Motor neuron (in vitro differentiated cells): ENCODE data around the gene TMEM44. TPM values are rescaled to one million over a fixed set of nuclear protein-coding genes. Genes with fewer than 3 reads are reported as not detected.
A peak's percentile ranks its signal among the peaks of the same experiment; 100 is the strongest.
"Not testable (repeated sequence)": the region's sequence is repeated elsewhere in the genome, so short reads cannot be mapped to it uniquely, and the experiment has no call there.

Experiments
- ATAC-seq, 8 experiments: fragments of 200-7000 bp; cut with Tn5 transposase; replicated peaks in 6 of 8; 2 replicates each; pipeline ENCODE4 v1.8.0; 2021; ENCODE audit warnings: mild to moderate bottlenecking in 8 of 8, moderate library complexity in 8 of 8
- H3K27ac ChIP-seq, 2 donors: fragments of 250-450 bp; sonication (Bioruptor Pico); 2 replicates each; pipeline ENCODE4 v1.9.0; 2021; ENCODE audit warnings: antibody characterized with exemption in 2 of 2, mild to moderate bottlenecking in 2 of 2, moderate library complexity in 1 of 2
- H3K4me1 ChIP-seq, 2 donors: fragments of 250-450 bp; sonication (Bioruptor Pico); replicated peaks in 1 of 2; 2 replicates each; pipeline ENCODE4 v1.6.1; 2021; ENCODE audit warnings: antibody characterized with exemption in 2 of 2, mild to moderate bottlenecking in 2 of 2, moderate library complexity in 1 of 2
- H3K4me3 ChIP-seq, 5 donors: fragments of 250-450 bp; sonication (Bioruptor Pico); 2 replicates each; pipeline ENCODE4 v1.9.0; 2021; ENCODE audit warnings: antibody characterized with exemption in 5 of 5, mild to moderate bottlenecking in 5 of 5, moderate library complexity in 4 of 5
- WGBS, 10 experiments: fragments of 450-650 bp; shearing (Covaris generic); methylation state at CpG; one replicate each; pipeline ENCODE4 v1.0.0; 2022; 5-methylcytosine and 5-hydroxymethylcytosine counted together
- in situ Hi-C, 9 experiments: fragments of 400-800 bp; cut with MboI; loops; one replicate each; pipeline ENCODE4 v1.15.0; 2021; ENCODE audit warnings: low sequenced_read_pairs in 9 of 9, low pct_unique_long_range_greater_than_20kb in 2 of 9; ENCODE audit not compliant: unreplicated experiment in 9 of 9
- total RNA-seq, 8 experiments: library from RNA; unstranded; fragments of 300-600 nt; gene quantifications; 2 replicates each; pipeline versions ENCODE4 v1.2.3 to v1.2.4, GENCODE V29; 2022

TMEM44 gene
- total RNA-seq, 8 experiments from 2014 or later: 6.9 to 13.6 (median 9.0) TPM

DNA sequence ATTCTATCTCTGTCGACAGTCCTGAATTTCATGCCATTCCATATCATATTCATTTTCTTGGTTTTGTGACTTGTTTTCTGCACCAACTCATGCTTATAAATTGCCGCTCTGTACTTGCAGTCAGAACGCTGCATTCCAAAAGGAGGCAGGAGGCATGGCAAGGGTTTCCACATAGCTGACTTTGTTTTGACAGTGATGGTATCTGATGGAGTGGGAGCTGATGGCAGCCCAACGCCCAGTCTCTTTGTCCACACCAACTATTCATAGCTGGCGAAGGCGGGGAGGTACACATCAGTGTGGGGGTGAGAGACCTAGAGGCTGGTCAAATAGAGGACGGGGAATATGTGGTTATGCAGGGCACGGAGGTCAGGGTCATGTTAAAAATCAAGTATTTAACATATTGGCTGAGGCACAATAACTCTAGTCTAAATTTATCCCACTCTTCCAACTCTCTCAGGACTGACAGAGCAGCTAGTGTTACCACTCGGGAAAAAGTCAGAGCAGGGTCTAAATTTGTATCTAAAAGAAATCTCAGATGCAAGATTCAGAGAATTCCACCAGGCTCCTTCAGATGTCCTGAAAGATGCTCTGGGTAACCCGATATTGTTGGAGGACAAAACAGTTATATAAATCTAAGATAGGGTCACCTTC, 78.6 kb downstream of the TMEM44 start:
- H3K4me3 ChIP-seq: no peak overlapping the region
- H3K4me1 ChIP-seq: peaks cover 0 to 4% of the 10 kb centered on the region in 2 donors
- ATAC-seq: no peak
- in situ Hi-C loops: no loop called here
- WGBS, 10 experiments: 58 to 100% (median 93%) methylated on average over 3 to 8 of the region's 10 CpGs; no CpG with 5 or more reads in 1 of the 10 experiments
- H3K27ac ChIP-seq: no peak overlapping the region

DNA sequence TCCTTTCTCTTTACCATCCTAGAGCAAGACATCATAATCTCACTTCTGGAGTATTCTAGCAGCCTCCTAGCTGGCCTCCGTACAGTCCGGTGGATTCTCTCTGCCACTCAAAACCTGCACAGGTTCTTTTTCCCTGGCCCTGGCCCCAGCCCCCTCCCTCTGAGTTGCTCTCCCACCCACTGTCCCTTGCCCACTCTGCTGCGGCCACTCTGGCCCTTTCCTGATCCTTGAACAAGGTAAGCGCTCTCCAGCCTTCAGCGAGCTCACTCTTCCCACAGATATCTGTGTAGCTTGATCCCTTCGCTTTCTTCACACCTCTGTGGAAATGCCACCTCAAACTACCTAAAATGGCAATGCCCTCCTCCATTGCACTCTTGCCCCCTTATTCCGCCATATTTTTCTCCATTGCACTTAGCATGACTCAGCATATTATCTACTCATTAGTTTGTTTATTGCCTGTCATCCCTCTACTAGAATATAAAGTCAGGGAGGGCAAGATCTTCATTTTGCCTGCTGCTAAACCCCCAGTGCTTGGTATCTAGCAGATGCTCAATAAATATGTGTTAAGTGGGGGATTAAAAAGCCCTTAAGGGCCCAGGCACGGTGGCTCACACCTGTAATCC, 80.8 kb downstream of the TMEM44 start:
- no peak overlapping the region for H3K4me3 ChIP-seq
- H3K27ac ChIP-seq: no peak overlapping the region
- ATAC-seq: no peak
- H3K4me1 ChIP-seq: peaks cover 0 to 4% of the 10 kb centered on the region in 2 donors
- in situ Hi-C loops: no loop called here
- 90 to 100% (median 100%) methylated on average over 1 to 5 of the region's 8 CpGs; no CpG with 5 or more reads in 5 of the 10 experiments for WGBS, 10 experiments

DNA sequence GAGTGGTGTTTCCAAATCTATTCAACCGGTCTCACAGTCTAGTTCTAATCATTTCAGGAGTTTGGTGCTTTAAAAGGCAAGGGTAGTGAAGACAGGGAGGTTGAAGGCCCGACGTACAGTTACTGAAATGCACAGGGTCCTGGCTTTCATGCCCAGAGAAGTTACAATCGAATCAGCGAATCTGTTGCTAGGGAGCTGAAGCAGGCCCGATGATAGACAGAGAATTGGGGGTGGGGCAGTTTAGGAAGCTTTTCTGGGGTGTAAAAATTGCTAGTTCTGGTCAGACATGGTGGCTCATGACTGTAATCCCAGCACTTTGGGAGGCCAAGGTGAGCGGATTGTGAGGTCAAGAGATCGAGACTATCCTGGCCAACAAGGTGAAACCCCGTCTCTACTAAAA, 83.4 kb downstream of the TMEM44 start:
- no peak overlapping the region for H3K27ac ChIP-seq
- in situ Hi-C loops: no loop called here
- ATAC-seq: no peak

DNA sequence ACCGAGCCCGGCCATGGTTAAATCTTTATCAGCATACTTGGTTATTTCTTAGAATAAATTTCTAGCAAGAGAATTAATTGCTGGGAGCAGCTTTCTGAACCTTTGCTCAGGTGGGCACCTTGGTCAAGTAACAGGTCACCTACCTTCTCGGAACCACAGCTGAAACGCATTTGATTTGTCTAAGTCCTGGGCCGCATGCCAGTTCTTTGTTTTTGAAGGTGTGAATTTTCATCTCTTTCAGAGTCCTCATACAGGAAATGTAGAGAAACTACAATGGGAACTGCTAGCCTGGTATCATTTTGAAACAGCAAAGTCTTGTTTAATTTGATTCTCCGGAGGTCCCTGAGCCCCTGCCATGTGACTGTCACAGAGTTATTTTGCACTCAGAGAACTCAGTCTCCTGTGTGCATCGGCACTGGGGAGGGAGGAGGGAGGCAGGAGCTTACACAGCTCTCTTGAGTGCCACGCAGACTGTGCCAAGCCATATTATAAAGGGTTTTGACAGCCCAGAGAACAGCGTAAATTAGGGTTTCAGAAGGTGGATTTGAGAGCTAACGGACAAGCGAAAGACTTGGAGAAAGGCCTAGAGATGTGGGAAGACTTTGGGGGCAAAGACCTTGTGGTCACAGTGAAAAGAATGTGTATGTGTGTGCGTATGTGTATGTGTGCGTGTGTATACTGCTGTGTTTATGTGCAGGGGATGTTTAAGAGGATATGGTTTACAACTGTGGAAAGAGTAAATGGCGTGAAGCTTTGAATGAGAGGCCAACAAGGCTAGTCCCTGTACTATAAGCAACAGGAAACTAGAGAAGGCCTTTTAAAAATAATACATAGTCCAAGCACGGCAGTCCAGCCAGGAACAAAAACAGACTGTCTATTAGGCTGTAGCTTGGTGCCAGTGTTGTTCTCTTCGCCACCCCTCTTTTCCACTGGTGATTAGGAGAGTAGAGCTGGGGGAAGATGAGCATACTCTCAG, 84.6 kb downstream of the TMEM44 start:
- Histone ChIP-seq H3K27ac (no peak overlapping the region), H3K4me3 (no peak overlapping the region), H3K4me1 (no peaks in the 10 kb centered on the region)
- 75 to 94% (median 83%) methylated on average over 3 to 16 of the region's 16 CpGs for WGBS, 10 experiments
- peak in 1 of 8 experiments; percentile 24 for ATAC-seq
- in situ Hi-C loops: no loop called here

More for the DNA sequence above, 83.4 kb downstream of the TMEM44 start:
- H3K4me3 ChIP-seq: no peak overlapping the region
- no peaks in the 10 kb centered on the region for H3K4me1 ChIP-seq
- WGBS, 10 experiments: 89 to 100% (median 94%) methylated on average over 1 to 9 of the region's 9 CpGs; no CpG with 5 or more reads in 3 of the 10 experiments

DNA sequence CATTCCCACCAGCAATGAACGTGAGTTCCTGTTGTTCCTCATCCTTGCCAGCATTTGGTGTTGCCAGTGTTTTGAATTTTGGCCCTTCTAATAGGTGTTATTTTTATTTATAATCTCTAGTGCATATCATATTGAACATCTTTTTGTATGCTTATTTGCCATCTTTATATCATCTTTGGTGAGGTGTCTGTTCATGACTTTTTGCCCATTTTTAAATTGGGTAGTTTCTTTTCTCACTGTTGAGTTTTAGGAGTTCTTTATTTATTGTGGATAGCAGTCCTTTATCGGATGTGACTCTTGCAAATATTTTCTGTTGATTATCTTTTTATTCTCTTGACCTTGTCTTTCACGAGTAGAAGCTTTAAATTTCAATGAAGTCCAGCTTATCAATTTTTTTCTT, 86.2 kb downstream of the TMEM44 start:
- H3K4me1 ChIP-seq: no peaks in the 10 kb centered on the region
- H3K27ac ChIP-seq: no peak overlapping the region
- no peak for ATAC-seq
- H3K4me3 ChIP-seq: no peak overlapping the region
- in situ Hi-C loops: no loop called here
- 42 to 80% (median 60%) methylated on average over 2 to 3 of the region's 3 CpGs for WGBS, 10 experiments

DNA sequence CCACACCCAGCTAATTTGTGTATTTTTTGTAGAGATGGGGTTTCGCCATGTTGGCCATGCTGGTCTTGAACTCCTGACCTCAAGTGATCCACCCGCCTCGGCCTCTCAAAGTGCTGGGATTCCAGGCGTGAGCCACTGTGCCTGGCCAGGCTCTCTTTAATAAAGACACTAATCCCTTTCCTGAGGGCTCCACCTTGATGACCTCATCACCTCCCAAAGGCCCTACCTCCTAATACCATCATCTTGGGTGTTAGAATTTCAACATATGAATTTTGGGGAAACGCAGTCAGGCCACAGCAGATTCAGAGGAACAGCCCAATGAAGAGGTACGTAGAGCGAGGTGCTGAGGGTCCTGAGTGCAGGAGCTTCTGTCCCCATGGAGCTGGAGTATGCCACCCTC, 87.7 kb downstream of the TMEM44 start:
- H3K27ac ChIP-seq, in situ Hi-C loops, ATAC-seq, H3K4me3 ChIP-seq, H3K4me1 ChIP-seq: not testable (repeated sequence)
- 81 to 100% (median 91%) methylated on average over 1 to 4 of the region's 7 CpGs; no CpG with 5 or more reads in 6 of the 10 experiments for WGBS, 10 experiments

DNA sequence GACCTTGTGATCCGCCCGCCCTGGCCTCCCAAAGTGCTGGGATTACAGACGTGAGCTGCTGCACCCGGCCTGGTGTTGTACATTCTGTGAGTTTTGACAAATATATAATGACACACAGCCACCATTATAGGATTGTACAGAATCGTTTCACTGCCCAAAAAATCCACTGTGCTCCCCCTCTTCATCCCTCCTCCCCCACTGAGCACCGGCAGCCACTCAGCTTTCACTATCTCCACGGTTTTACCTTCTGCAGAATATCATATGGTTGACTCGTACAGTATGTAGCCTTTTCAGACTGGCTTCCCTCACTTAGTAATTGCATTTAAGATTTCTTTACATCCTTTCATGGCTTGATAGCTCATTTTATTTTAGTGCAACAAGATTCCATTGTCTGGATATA, 89.7 kb downstream of the TMEM44 start:
- WGBS, 10 experiments: 7 to 100% (median 89%) methylated on average over 1 to 4 of the region's 8 CpGs; no CpG with 5 or more reads in 2 of the 10 experiments
- in situ Hi-C loops: no loop called here
- Histone ChIP-seq H3K4me3 (no peak overlapping the region), H3K27ac (no peak overlapping the region), H3K4me1 (no peaks in the 10 kb centered on the region)
- no peak for ATAC-seq

DNA sequence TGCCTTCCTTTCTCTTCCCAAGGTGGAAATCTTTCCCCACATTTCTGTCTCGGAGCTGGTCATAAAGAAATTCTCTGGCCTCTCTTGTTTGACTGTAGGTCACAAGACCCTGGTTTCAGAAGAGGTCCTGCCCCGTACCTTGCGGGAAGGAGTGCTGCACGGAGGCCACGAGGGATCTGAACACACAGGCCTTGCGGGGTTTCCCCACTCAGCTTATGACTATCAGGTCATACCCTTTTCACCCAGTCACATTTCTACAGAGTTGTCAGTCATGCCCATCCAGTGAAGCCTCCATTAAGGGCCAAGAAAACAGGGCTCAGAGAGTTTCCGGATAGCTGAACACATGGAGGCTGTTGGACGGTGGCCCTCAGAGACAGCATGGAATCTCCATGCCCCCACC, 91.7 kb downstream of the TMEM44 start:
- in situ Hi-C loops: no loop called here
- 80 to 100% (median 93%) methylated on average over 1 to 4 of the region's 8 CpGs; no CpG with 5 or more reads in 5 of the 10 experiments for WGBS, 10 experiments
- ATAC-seq: no peak
- H3K4me3 ChIP-seq: no peak overlapping the region
- no peak overlapping the region for H3K27ac ChIP-seq
- no peaks in the 10 kb centered on the region for H3K4me1 ChIP-seq

DNA sequence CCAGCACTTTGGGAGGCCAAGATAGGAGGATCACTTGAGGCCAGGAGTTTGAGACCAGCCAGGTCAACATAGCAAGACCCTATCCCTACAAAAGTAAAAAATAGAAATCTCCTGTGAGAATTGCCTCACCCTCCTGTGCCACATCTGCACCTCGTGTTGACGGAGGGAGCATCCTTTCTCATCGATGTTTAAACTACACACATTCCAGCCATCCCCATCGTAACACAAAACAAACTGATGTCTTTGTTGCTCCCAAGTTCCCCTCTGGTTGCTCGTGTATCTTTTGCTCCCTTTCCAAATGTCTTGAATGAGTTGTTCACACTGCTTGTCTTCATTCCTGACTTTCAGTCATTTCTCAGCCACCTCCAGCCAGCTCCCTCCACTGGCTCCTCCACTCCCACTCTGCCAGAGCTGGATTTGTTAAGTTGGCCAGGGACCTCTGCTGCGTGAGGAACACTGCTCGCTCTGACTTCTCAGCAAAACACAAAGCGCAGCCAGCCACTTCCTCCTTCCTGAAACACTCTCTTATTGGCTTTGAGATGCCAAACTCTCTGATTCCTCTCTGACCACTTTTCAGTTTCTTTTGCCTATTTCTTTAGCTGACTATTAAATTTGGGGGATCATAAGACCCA, 92.8 kb downstream of the TMEM44 start:
- in situ Hi-C loops: no loop called here
- 25 to 89% (median 45%) methylated on average over 1 to 8 of the region's 8 CpGs; no CpG with 5 or more reads in 2 of the 10 experiments for WGBS, 10 experiments
- Histone ChIP-seq H3K27ac (no peak overlapping the region), H3K4me3 (no peak overlapping the region), H3K4me1 (no peaks in the 10 kb centered on the region)
- peak in 3 of 8 experiments; percentile 29 to 85 (median 57) for ATAC-seq

DNA sequence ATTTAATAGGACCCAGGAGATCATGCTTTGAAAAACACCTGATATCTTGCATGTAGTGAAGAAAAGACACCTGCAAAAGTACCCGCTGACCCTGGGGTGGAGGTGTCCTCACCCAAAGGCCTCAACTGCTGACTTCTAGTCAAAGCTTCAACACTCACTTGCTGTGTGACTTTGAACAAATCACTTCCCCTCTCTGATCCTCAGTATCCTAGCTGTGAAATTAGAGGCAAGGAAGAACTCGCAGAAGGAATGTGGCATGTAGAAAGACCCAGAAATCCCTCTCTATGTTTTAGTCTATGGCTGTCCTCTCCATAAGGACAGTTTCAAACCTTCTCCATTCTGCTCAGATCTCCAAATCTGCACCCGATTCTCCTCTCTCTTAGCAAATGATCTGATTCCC, 93.7 kb downstream of the TMEM44 start:
- in situ Hi-C loops: no loop called here
- ATAC-seq: no peak
- WGBS, 10 experiments: 71 to 100% (median 92%) methylated on average over 1 to 3 of the region's 3 CpGs; no CpG with 5 or more reads in 2 of the 10 experiments
- Histone ChIP-seq H3K4me1 (no peaks in the 10 kb centered on the region), H3K4me3 (no peak overlapping the region), H3K27ac (no peak overlapping the region)

DNA sequence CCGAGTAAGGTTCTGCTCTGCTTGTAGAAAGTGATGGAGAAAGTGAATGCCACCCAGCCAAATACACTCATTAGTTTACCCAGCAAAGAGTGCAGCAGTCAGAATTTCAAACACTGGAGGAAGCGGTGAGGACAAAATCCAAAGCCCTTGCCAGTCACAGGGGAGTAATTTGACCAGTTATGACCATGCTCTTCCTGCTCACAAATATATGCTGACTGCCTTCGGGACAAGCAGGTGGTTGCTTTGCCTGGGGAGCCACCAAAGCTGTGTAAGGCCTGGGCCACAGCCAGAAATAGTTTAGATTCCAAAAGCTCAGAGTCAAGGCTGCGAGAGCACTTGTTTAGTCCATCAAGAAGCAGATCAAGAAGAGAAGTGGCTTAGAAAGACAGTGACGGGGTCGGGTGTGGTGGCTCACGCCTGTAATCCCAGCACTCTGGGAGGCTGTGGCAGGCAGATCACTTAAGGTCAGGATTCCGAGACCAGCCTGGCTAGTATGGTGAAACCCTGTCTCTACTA, 95.4 kb downstream of the TMEM44 start:
- Histone ChIP-seq H3K4me1 (no peaks in the 10 kb centered on the region), H3K27ac (no peak overlapping the region), H3K4me3 (no peak overlapping the region)
- in situ Hi-C loops: no loop called here
- peak in 2 of 8 experiments; percentile 29 to 78 for ATAC-seq
- WGBS, 10 experiments: 50 to 92% (median 82%) methylated on average over 1 to 7 of the region's 8 CpGs; no CpG with 5 or more reads in 2 of the 10 experiments
